Gastroesophageal sphincter (tissue), 3 donors: ENCODE results near the gene OST4.
"Not testable (repeated sequence)": the region's sequence is repeated elsewhere in the genome, so short reads cannot be mapped to it uniquely, and the experiment has no call there.

Experiments
- EP300 ChIP-seq: sonication (generic); formaldehyde crosslinking; IDR thresholded peaks from one replicate; pipeline ENCODE4 v1.6.1; 2017; ENCODE audit warnings: antibody characterized with exemption, mild to moderate bottlenecking
- POLR2A ChIP-seq, 2 donors: fragments of 450-650 bp; IDR thresholded peaks; one replicate each; pipeline ENCODE4 v1.6.1; 2017; ENCODE audit warnings: antibody characterized with exemption in 2 of 2, mild to moderate bottlenecking in 2 of 2, moderate library complexity in 1 of 2
- POLR2AphosphoS5 ChIP-seq: sonication (generic); formaldehyde crosslinking; IDR thresholded peaks from one replicate; pipeline ENCODE4 v1.6.1; 2017; ENCODE audit warnings: antibody characterized with exemption
- TF ChIP-seq, protein P1 (sequence below), 4 experiments: fragments of 200-600 bp in 2 of 4; fragments of 450-650 bp in 2 of 4; sonication (generic) in 1 of 4; IDR thresholded peaks; one replicate each; pipeline ENCODE4 v1.5.1; 2017 to 2019; ENCODE audit warnings: antibody characterized with exemption in 4 of 4, mild to moderate bottlenecking in 2 of 4, moderate library complexity in 2 of 4

DNA sequence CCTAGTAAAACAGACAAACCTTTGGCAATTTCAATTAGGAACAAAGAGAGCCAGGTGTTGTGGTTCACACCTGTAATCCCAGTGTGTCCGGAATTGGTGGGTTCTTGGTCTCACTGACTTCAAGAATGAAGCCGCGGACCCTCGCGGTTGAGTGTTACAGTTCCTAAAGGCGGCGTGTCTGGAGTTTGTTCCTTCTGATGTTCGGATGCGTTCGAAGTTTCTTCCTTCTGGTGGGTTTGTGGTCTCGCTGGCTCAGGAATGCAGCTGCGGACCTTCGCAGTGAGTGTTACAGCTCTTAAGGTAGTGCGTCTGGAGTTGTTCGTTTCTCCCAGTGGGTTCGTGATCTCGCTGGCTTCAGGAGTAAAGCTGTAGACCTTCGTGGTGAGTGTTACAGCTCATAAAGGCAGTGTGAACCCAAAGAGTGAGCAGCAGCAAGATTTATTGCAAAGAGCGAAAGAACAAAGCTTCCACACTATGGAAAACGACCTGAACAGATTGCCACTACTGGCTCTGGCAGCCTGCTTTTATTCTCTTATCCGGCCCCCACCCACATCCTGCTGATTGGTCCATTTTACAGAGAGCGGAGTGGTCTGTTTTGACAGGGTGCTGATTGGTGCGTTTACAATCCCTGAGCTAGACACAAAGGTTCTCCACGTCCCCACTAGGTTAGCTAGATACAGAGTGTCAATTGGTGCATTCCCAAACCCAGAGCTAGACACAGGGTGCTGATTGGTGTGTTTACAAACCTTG is 39.3 kb upstream of the OST4 start:
- TF ChIP-seq, protein P1, sequence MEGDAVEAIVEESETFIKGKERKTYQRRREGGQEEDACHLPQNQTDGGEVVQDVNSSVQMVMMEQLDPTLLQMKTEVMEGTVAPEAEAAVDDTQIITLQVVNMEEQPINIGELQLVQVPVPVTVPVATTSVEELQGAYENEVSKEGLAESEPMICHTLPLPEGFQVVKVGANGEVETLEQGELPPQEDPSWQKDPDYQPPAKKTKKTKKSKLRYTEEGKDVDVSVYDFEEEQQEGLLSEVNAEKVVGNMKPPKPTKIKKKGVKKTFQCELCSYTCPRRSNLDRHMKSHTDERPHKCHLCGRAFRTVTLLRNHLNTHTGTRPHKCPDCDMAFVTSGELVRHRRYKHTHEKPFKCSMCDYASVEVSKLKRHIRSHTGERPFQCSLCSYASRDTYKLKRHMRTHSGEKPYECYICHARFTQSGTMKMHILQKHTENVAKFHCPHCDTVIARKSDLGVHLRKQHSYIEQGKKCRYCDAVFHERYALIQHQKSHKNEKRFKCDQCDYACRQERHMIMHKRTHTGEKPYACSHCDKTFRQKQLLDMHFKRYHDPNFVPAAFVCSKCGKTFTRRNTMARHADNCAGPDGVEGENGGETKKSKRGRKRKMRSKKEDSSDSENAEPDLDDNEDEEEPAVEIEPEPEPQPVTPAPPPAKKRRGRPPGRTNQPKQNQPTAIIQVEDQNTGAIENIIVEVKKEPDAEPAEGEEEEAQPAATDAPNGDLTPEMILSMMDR (IDR thresholded peaks at IDR 0.05): not testable (repeated sequence)
- not testable (repeated sequence) for TF ChIP-seq EP300; POLR2AphosphoS5; POLR2A (IDR thresholded peaks at IDR 0.05)
